CD14-positive monocyte (primary cell): Measurements from ENCODE around the gene ACAA1. TPM values are rescaled to one million over a fixed set of nuclear protein-coding genes. Genes with fewer than 3 reads are reported as not detected.
A peak's percentile ranks its signal among the peaks of the same experiment; 100 is the strongest.

Experiments
- DNase-seq, 3 donors: peaks; one replicate each; pipeline ENCODE4 v3.0.0-alpha.2; 2011 to 2022
- H2AFZ ChIP-seq: 2 replicates; pipeline ENCODE4 v1.6.0; 2012; ENCODE audit warnings: mild to moderate bottlenecking, low read depth, low read length, inconsistent platforms; ENCODE audit not compliant: insufficient read depth, poor library complexity, severe bottlenecking
- H3K27ac ChIP-seq, 2 donors: 1 replicate in 1 of 2; 2 replicates in 1 of 2; pipeline ENCODE4 v1.5.1; 2012 to 2013; ENCODE audit warnings: low read length in 2 of 2, control low read depth in 1 of 2, inconsistent platforms in 1 of 2, low read depth in 1 of 2, mild to moderate bottlenecking in 1 of 2
- H3K27me3 ChIP-seq, 2 donors: one replicate each; pipeline versions ENCODE4 v1.6.0 to v1.6.1; 2011 to 2013; ENCODE audit warnings: low read length in 2 of 2; ENCODE audit not compliant: control insufficient read depth in 2 of 2, insufficient read depth in 2 of 2
- H3K36me3 ChIP-seq, 2 donors: replicated peaks in 1 of 2; 1 replicate in 1 of 2; 2 replicates in 1 of 2; pipeline versions ENCODE4 v1.5.1 to v1.6.1; 2012 to 2013; ENCODE audit warnings: low read length in 2 of 2, control low read depth in 1 of 2, inconsistent platforms in 1 of 2, mild to moderate bottlenecking in 1 of 2; ENCODE audit not compliant: insufficient read depth in 2 of 2, control insufficient read depth in 1 of 2
- H3K4me1 ChIP-seq, 2 donors: 1 replicate in 1 of 2; 2 replicates in 1 of 2; pipeline versions ENCODE4 v1.5.1 to v1.6.1; 2012 to 2013; ENCODE audit warnings: low read length in 2 of 2, control low read depth in 1 of 2, inconsistent platforms in 1 of 2, mild to moderate bottlenecking in 1 of 2, moderate library complexity in 1 of 2; ENCODE audit not compliant: insufficient read depth in 2 of 2, control insufficient read depth in 1 of 2
- H3K4me2 ChIP-seq: replicated peaks from 2 replicates; pipeline ENCODE3; 2012; ENCODE audit warnings: low read length, moderate library complexity, mild to moderate bottlenecking; ENCODE audit not compliant: poor library complexity, severe bottlenecking; ENCODE audit errors: extremely low read depth
- H3K4me3 ChIP-seq, 3 experiments: fragments of 200-600 bp in 1 of 3; sonication (generic) in 1 of 3; replicated peaks in 1 of 3; 1 replicate in 2 of 3; 2 replicates in 1 of 3; pipeline ENCODE4 v1.5.1; 2011 to 2013; ENCODE audit warnings: low read length in 3 of 3, mild to moderate bottlenecking in 3 of 3, control low read depth in 2 of 3, low read depth in 2 of 3, inconsistent platforms in 1 of 3, moderate library complexity in 1 of 3
- H3K79me2 ChIP-seq: 2 replicates; pipeline ENCODE4 v1.6.0; 2012; ENCODE audit warnings: mild to moderate bottlenecking, control low read depth, inconsistent platforms, low read length, moderate library complexity; ENCODE audit not compliant: insufficient read depth
- H3K9ac ChIP-seq: 2 replicates; pipeline ENCODE4 v1.6.0; 2017; ENCODE audit warnings: low read length, mild to moderate bottlenecking; ENCODE audit not compliant: insufficient read depth, poor library complexity, severe bottlenecking
- H3K9me3 ChIP-seq, 2 donors: replicated peaks in 1 of 2; 1 replicate in 1 of 2; 2 replicates in 1 of 2; pipeline versions ENCODE4 v1.5.1 to v1.6.1; 2012 to 2013; ENCODE audit warnings: low read length in 2 of 2, control low read depth in 1 of 2; ENCODE audit not compliant: control insufficient read depth in 1 of 2, insufficient read depth in 1 of 2
- H4K20me1 ChIP-seq: 2 replicates; pipeline ENCODE4 v1.6.0; 2012; ENCODE audit warnings: mild to moderate bottlenecking, low read length, control low read depth, moderate library complexity; ENCODE audit not compliant: insufficient read depth
- H3K27ac Mint-ChIP-seq, 7 donors: one replicate each; pipeline ENCODE4 v1.8.0; 2020; ENCODE audit warnings: mild to moderate bottlenecking in 7 of 7, mixed read lengths in 7 of 7, moderate library complexity in 6 of 7, inconsistent platforms in 2 of 7
- H3K27me3 Mint-ChIP-seq, 3 donors: one replicate each; pipeline ENCODE4 v1.8.0; 2021 to 2022; ENCODE audit warnings: low read depth in 3 of 3, mild to moderate bottlenecking in 3 of 3, mixed read lengths in 3 of 3, moderate library complexity in 3 of 3, inconsistent platforms in 1 of 3
- H3K36me3 Mint-ChIP-seq, 2 donors: one replicate each; pipeline ENCODE4 v1.8.0; 2020; ENCODE audit warnings: mixed read lengths in 2 of 2, inconsistent platforms in 1 of 2, mild to moderate bottlenecking in 1 of 2
- H3K4me1 Mint-ChIP-seq: one replicate; pipeline ENCODE4 v1.8.0; 2020; ENCODE audit warnings: mild to moderate bottlenecking, mixed read lengths
- H3K4me3 Mint-ChIP-seq, 2 donors: one replicate each; pipeline ENCODE4 v1.8.0; 2020; ENCODE audit warnings: mild to moderate bottlenecking in 2 of 2, mixed read lengths in 2 of 2, moderate library complexity in 1 of 2
- H3K9me3 Mint-ChIP-seq, 7 donors: one replicate each; pipeline ENCODE4 v1.8.0; 2020 to 2022; ENCODE audit warnings: mixed read lengths in 7 of 7, mild to moderate bottlenecking in 6 of 7, moderate library complexity in 6 of 7, inconsistent platforms in 2 of 7
- WGBS: methylation state at CpG from one replicate; pipeline ENCODE4 v1.1.5; 2013; ENCODE audit warnings: missing lambda C conversion rate; ENCODE audit not compliant: insufficient coverage; 5-methylcytosine and 5-hydroxymethylcytosine counted together
- intact Hi-C, 2 donors: fragments of 100-400 bp; cut with micrococcal nuclease; formaldehyde crosslinking; loops; one replicate each; pipeline versions ENCODE4 v1.15.0 to v1.15.1; 2023
- polyA plus RNA-seq, 3 donors: library from polyadenylated mRNA; depleted of rRNA in 1 of 3; unstranded in 2 of 3; stranded (reverse) in 1 of 3; fragments of 300-500 nt in 2 of 3; fragments of >200 nt in 1 of 3; fragmentation: Illumina TruSeq in 2 of 3; gene quantifications; 1 replicate in 2 of 3; 2 replicates in 1 of 3; pipeline ENCODE4 v1.2.3, GENCODE V29; 2012 to 2021
- TF ChIP-seq, protein P1 (sequence below): fragments of 200-600 bp; IDR thresholded peaks from one replicate; pipeline ENCODE4 v1.8.0; 2022; ENCODE audit warnings: antibody characterized with exemption, mild to moderate bottlenecking

ACAA1 gene
- polyA plus RNA-seq, 3 donors, result 123 to 268 (median 133) TPM

DNA sequence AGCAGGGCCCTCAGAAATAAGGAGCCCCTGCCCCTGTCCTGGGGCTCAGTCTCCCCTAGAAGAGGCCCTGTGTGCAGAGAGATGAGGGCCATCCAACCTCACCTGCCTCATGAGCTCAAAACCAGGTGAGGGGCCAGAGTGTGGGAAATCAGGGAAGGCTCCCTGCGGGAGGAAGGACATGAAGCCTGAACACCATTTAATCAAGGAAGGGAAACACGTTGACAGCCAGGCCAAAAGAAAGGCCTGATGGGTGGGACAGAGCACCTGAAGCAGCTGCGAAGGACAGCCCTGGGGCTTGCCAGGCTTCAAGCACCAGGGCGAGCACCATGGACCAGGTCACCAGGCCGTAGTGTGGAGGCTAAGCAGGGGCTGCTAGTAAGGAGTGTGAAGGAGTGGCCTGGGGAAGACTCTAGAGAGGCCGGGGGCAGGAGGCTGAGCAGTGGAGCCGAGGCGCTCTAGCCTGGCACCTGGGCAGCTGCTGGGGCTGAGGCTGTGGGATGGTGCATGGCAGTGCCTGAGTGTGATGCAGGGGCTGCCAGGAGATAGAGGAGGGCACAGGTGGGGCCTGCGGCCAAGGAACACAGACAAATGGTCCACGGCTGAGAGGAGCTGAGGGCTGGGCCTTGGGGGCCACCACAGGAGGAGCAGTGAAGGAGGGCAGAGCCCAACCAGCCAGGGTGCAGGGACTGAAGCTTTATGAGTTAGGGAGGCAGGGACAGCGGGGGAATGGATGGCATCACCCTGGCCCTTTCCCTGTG, 16.1 kb downstream of the ACAA1 start:
- H3K27ac Mint-ChIP-seq, result peak overlapping the region in 3 of 7 donors; percentile 32 to 59 (median 46)
- intact Hi-C loops, result no loop called here
- no peak overlapping the region for H3K4me2 ChIP-seq

DNA sequence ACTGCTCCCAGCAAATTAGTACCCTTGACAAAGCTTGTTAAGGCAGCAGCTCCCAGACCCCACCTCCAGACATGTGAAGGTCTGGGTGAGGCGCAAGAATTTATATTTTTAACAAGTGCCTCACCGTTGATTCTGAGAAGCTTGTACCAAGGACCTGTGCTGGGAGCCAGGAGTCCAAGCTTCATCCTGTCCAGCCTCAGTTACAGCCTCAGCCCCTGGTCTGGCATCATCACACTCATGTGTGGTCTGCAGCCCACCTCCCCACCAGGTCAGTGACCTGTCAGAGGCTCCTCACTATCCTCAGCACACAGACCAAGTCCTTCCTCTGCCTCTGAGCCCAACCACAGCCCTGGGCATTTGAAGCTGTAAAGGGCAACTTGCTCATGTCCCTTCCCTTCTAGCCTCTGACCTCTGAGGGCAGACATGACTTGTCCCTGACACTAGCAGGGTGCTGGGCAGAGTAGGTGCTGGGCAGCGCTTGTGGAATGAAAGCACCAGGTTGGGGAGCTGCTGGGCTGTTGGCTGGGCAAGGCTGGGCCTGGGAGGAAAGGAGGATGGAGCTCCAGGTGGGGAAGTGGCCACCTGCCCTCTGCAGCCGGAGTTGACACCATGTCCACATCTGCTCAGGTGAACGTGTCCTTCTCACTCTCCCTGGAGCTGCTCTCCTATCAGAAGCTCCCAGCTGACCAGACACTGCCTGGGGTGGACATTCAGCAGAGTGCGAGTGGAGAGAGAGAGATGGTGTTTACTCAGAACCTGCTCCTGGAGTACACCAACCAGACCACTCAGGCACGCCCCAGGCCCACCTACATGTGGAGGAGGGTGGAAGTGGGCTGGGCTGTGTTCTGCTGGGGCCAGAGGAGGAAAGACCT, 16.9 kb downstream of the ACAA1 start:
- Mint-ChIP-seq H3K36me3 (peaks cover 64 to 72% of the 10 kb centered on the region in 2 donors), H3K27me3 (peaks cover 3 to 10% (median 3%) of the 10 kb centered on the region in 3 donors), H3K9me3 (no peaks in the 10 kb centered on the region), H3K27ac (peak overlapping the region in 4 of 7 donors; percentile 3 to 46 (median 32)), H3K4me3 (no peak overlapping the region), H3K4me1 (peaks cover 14% of the 10 kb centered on the region)
- Histone ChIP-seq H3K9me3 (no peaks in the 10 kb centered on the region), H3K79me2 (no peaks in the 10 kb centered on the region), H3K27ac (peak overlapping the region in 1 of 2 donors; percentile 5), H3K27me3 (no peaks in the 10 kb centered on the region), H4K20me1 (peaks cover 82% of the 10 kb centered on the region), H3K4me1 (peaks cover 0 to 5% of the 10 kb centered on the region in 2 donors), H3K4me2 (no peak overlapping the region), H3K9ac (no peak overlapping the region), H2AFZ (no peak overlapping the region), H3K4me3 (no peak overlapping the region), H3K36me3 (peaks cover 52 to 70% of the 10 kb centered on the region in 2 donors)
- intact Hi-C loops, result loop anchor here (5.0 to 10.0 kb wide), 3 partner anchors 145 to 357 kb away; no protein-coding TSS in a partner anchor
- whole genome bisulfite sequencing, result 97% methylated on average over 3 of the region's 7 CpGs
- no peak for DNase-seq
- TF ChIP-seq, protein P1, sequence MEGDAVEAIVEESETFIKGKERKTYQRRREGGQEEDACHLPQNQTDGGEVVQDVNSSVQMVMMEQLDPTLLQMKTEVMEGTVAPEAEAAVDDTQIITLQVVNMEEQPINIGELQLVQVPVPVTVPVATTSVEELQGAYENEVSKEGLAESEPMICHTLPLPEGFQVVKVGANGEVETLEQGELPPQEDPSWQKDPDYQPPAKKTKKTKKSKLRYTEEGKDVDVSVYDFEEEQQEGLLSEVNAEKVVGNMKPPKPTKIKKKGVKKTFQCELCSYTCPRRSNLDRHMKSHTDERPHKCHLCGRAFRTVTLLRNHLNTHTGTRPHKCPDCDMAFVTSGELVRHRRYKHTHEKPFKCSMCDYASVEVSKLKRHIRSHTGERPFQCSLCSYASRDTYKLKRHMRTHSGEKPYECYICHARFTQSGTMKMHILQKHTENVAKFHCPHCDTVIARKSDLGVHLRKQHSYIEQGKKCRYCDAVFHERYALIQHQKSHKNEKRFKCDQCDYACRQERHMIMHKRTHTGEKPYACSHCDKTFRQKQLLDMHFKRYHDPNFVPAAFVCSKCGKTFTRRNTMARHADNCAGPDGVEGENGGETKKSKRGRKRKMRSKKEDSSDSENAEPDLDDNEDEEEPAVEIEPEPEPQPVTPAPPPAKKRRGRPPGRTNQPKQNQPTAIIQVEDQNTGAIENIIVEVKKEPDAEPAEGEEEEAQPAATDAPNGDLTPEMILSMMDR, result no peak

More for the DNA sequence above, 16.1 kb downstream of the ACAA1 start:
- H3K4me3 Mint-ChIP-seq, result no peak overlapping the region
- H3K27me3 Mint-ChIP-seq, result peaks cover 0 to 7% (median 1%) of the 10 kb centered on the region in 3 donors
- Histone ChIP-seq H3K79me2 (no peaks in the 10 kb centered on the region), H3K4me3 (no peak overlapping the region), H3K9me3 (no peaks in the 10 kb centered on the region), H3K36me3 (peaks cover 60 to 78% of the 10 kb centered on the region in 2 donors), H2AFZ (no peak overlapping the region), H3K9ac (no peak overlapping the region), H4K20me1 (peaks cover 91% of the 10 kb centered on the region), H3K27me3 (no peaks in the 10 kb centered on the region), H3K4me1 (peaks cover 0 to 5% of the 10 kb centered on the region in 2 donors), H3K27ac (no peak overlapping the region)
- peaks cover 10% of the 10 kb centered on the region for H3K4me1 Mint-ChIP-seq
- TF ChIP-seq, protein P1, result no peak
- no peak for DNase-seq
- peaks cover 72 to 80% of the 10 kb centered on the region in 2 donors for H3K36me3 Mint-ChIP-seq
- H3K9me3 Mint-ChIP-seq, result no peaks in the 10 kb centered on the region
- WGBS, result 94% methylated on average over 11 of the region's 11 CpGs
